ENCODE measurements around the gene INSM2. TPM values are rescaled to one million over a fixed set of nuclear protein-coding genes. Genes with fewer than 3 reads are reported as not detected.

The INSM2 gene
- total RNA-seq, 2 donors from 2014 or later, result not detected

DNA sequence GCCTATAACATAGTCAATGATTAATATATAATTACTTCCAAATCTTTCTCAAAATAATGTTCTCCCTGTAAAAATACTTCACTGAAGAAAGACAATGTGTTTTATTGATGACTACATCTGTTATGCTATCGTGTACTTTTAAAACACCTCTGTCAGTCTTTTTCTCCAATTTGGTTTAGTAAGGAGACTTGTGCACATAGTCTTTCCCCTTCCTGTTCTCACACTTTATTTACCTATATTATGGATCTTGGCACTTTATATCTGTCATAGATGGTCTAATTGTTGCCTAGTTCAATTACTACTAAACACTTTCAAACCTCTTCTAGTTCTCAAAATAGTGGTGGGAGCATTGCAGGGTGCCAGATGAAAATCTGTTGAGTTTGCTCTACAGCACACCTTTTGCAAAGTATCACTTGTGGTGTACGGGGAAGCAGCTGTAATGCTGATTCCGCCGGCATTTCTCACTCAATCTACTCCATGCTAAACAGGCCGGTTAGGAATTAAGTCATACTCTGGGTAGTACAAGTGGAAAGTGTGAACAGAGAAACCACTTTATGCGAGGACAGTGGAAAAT, 1.1 kb upstream of the INSM2 start:
- Histone ChIP-seq H3K4me3 (no peak overlapping the region), H3K9me3 (no peaks in the 10 kb centered on the region), H3K36me3 (replicated peaks in 1 of 2; ENCODE audit: insufficient read depth in 1 of 2, low read depth in 2 of 2) (no peaks in the 10 kb centered on the region), H3K27me3 (peaks cover 0 to 22% of the 10 kb centered on the region in 2 donors), H3K27ac (no peak overlapping the region), H3K4me1 (peaks cover 31% of the 10 kb centered on the region)
- TF ChIP-seq POLR2A (IDR thresholded peaks at IDR 0.05), result no peak
- TF ChIP-seq CTCF (IDR thresholded peaks at IDR 0.05), result no peak
- no peak for DNase-seq
- 5 to 13% methylated on average over 6 of the region's 6 CpGs for WGBS, 2 donors
- intact Hi-C loops (cut with DNase I), result no loop called here
- ATAC-seq, result no peak

DNA sequence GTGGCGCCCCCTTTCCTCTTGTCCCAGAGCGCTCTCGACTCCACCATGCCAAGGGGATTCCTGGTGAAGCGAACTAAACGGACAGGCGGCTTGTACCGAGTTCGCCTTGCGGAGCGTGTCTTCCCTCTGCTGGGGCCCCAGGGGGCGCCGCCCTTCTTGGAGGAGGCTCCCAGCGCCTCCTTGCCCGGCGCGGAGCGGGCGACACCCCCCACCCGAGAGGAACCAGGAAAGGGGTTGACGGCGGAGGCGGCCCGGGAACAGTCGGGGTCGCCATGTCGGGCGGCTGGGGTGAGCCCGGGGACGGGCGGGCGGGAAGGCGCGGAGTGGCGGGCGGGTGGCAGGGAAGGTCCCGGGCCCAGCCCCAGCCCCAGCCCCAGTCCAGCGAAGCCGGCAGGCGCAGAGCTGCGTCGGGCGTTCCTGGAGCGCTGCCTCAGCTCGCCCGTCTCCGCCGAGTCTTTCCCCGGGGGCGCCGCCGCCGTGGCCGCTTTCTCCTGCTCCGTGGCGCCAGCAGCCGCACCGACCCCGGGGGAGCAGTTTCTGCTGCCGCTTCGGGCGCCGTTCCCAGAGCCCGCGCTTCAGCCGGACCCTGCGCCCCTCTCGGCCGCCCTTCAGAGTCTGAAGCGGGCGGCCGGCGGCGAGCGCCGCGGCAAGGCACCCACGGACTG, 376 bp downstream of the INSM2 start:
- peak in 2 of 4 donors; percentile 11 to 15 for DNase-seq
- H3K27me3 ChIP-seq, result peaks cover 0 to 22% of the 10 kb centered on the region in 2 donors

DNA sequence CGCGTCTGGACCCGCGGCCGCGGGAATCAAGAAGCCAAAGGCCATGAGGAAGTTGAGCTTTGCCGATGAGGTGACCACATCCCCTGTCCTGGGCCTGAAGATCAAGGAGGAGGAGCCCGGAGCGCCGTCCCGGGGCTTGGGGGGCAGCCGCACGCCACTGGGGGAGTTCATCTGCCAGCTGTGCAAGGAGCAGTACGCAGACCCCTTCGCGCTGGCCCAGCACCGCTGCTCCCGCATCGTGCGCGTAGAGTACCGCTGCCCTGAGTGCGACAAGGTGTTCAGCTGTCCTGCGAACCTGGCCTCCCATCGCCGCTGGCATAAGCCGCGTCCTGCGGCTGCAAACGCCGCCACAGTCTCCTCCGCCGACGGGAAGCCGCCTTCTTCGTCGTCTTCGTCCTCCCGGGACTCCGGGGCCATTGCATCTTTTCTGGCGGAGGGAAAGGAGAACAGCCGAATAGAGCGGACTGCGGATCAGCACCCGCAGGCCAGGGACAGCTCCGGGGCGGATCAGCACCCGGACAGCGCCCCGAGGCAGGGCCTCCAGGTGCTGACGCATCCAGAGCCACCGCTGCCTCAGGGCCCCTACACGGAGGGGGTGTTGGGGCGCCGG, 1.0 kb downstream of the INSM2 start:
- Histone ChIP-seq H3K9me3 (no peaks in the 10 kb centered on the region), H3K4me3 (no peak overlapping the region), H3K36me3 (replicated peaks in 1 of 2; ENCODE audit: insufficient read depth in 1 of 2, low read depth in 2 of 2) (no peaks in the 10 kb centered on the region), H3K27me3 (peaks cover 0 to 22% of the 10 kb centered on the region in 2 donors), H3K4me1 (peaks cover 31% of the 10 kb centered on the region), H3K27ac (no peak overlapping the region)
- intact Hi-C loops (cut with DNase I), result no loop called here
- DNase-seq, result peak; percentile 61 to 73 (median 68)
- WGBS, 2 donors, result 3 to 9% methylated on average over 26 to 53 of the region's 55 CpGs
- ATAC-seq, result peak; percentile 88
- TF ChIP-seq CTCF (IDR thresholded peaks at IDR 0.05) (no peak), POLR2A (IDR thresholded peaks at IDR 0.05) (no peak)

More for the DNA sequence above, 376 bp downstream of the INSM2 start:
- no peaks in the 10 kb centered on the region for H3K9me3 ChIP-seq
- no peak for ATAC-seq
- H3K36me3 ChIP-seq (replicated peaks in 1 of 2; ENCODE audit: insufficient read depth in 1 of 2, low read depth in 2 of 2), result no peaks in the 10 kb centered on the region
- TF ChIP-seq POLR2A (IDR thresholded peaks at IDR 0.05) (no peak), CTCF (IDR thresholded peaks at IDR 0.05) (no peak)
- peak overlapping the region; percentile 15 to 40 for H3K4me3 ChIP-seq
- 2% methylated on average over 76 of the region's 77 CpGs; no CpG with 5 or more reads in 1 of the 2 donors for WGBS, 2 donors
- intact Hi-C loops (cut with DNase I), result no loop called here
- peaks cover 31% of the 10 kb centered on the region for H3K4me1 ChIP-seq
- H3K27ac ChIP-seq, result no peak overlapping the region

GRCh38 chr14:35535483-35536112, 1.6 kb downstream of the INSM2 start:
- DNase-seq (no peak), ATAC-seq (peak; percentile 10)
- H3K9me3 ChIP-seq, result no peaks in the 10 kb centered on the region
- intact Hi-C loops (cut with DNase I), result no loop called here
- H3K4me1 ChIP-seq, result peaks cover 31% of the 10 kb centered on the region
- no peaks in the 10 kb centered on the region for H3K36me3 ChIP-seq (replicated peaks in 1 of 2; ENCODE audit: insufficient read depth in 1 of 2, low read depth in 2 of 2)
- peaks cover 0 to 22% of the 10 kb centered on the region in 2 donors for H3K27me3 ChIP-seq
- H3K27ac ChIP-seq, result no peak overlapping the region
- 9 to 41% methylated on average over 5 to 37 of the region's 37 CpGs for WGBS, 2 donors
- TF ChIP-seq POLR2A (IDR thresholded peaks at IDR 0.05), result no peak
- TF ChIP-seq CTCF (IDR thresholded peaks at IDR 0.05), result no peak
- H3K4me3 ChIP-seq, result no peak overlapping the region
